ENCODE results near the gene TEX264. TPM values are rescaled to one million over a fixed set of nuclear protein-coding genes. Genes with fewer than 3 reads are reported as not detected.

The TEX264 gene
- total RNA-seq, 1 experiment from 2014 or later, result 21.4 TPM

DNA sequence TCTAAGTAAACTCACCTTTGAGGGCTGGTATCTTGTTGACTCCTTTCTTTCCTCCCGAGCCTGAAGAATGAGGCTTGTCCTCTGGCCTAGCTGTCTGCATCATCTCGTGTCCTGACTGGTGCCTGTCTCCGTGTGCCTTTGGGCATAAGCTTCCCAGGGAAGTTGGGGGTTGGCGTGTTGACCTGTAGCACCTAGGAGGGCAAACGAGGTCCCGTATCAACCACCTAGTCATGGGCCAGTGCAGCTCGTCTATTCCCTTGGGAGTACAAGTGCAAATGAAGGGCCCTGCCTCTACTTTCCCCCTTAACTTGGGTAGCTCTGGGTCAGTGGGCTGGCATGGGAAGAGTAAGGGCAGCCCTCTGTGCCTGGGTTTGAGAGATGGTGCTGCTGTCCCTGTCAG lies 8.7 kb downstream of the TEX264 start:
- Histone ChIP-seq H3K4me3 (ENCODE audit: low read depth, low read length, poor library complexity, severe bottlenecking) (no peak overlapping the region), H3K36me3 (ENCODE audit: insufficient read depth, low read length, poor library complexity, severe bottlenecking) (peaks cover under 1% of the 10 kb centered on the region), H3K27ac (ENCODE audit: low read depth, low read length, poor library complexity, severe bottlenecking) (no peak overlapping the region), H3K4me1 (ENCODE audit: insufficient read depth, low read length, poor library complexity, severe bottlenecking) (peaks cover 3% of the 10 kb centered on the region), H3K27me3 (replicated peaks; ENCODE audit: insufficient read depth, low read depth, low read length, poor library complexity) (no peaks in the 10 kb centered on the region), H3K9me3 (ENCODE audit: low read depth, low read length, poor library complexity, severe bottlenecking) (no peaks in the 10 kb centered on the region)
- TF ChIP-seq EZH2 (IDR thresholded peaks at IDR 0.05; ENCODE audit: borderline replicate concordance, low read depth, low read length, poor library complexity, severe bottlenecking), result no peak
- TF ChIP-seq, protein P1, sequence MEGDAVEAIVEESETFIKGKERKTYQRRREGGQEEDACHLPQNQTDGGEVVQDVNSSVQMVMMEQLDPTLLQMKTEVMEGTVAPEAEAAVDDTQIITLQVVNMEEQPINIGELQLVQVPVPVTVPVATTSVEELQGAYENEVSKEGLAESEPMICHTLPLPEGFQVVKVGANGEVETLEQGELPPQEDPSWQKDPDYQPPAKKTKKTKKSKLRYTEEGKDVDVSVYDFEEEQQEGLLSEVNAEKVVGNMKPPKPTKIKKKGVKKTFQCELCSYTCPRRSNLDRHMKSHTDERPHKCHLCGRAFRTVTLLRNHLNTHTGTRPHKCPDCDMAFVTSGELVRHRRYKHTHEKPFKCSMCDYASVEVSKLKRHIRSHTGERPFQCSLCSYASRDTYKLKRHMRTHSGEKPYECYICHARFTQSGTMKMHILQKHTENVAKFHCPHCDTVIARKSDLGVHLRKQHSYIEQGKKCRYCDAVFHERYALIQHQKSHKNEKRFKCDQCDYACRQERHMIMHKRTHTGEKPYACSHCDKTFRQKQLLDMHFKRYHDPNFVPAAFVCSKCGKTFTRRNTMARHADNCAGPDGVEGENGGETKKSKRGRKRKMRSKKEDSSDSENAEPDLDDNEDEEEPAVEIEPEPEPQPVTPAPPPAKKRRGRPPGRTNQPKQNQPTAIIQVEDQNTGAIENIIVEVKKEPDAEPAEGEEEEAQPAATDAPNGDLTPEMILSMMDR (conservative IDR thresholded peaks at IDR 0.05; ENCODE audit: low read depth, low read length), result no peak
- no TSS peak for BruUV-seq (replicated peaks)
- CTCF ChIA-PET, result no interaction called here
- POLR2A ChIA-PET (ENCODE audit: low non-redundant PET), result no interaction called here
- intact Hi-C loops (cut with micrococcal nuclease; ENCODE audit: unreplicated experiment), result loop anchor here (5.0 kb wide), 1 partner anchor 292 kb away; the partner anchor contains the start of gene MANF
- DNase-seq (ENCODE audit: low spot score), result no peak

DNA sequence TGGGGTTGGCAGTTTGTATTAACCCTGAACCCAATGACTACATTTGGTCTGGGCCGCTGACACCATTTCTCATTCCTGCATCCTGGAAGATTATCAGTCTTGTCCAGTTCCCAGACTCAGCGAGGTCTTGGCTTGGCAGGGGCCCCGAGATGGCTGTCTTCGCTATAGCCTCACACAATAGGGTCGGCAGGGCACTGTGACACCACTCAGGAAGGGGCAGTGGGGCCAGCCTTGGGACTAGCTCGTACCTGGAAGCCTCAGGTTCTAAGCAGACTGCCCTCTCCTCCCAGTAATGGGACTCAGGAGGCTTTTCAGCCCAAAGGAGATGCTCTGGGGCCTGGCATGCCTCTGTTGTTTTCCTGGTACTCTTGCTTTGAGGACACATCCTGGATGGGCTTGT lies 9.1 kb downstream of the TEX264 start:
- peaks cover 3% of the 10 kb centered on the region for H3K36me3 ChIP-seq (ENCODE audit: insufficient read depth, low read length, poor library complexity, severe bottlenecking)
- CTCF ChIA-PET, result no interaction called here
- no peak overlapping the region for H3K4me3 ChIP-seq (ENCODE audit: low read depth, low read length, poor library complexity, severe bottlenecking)
- POLR2A ChIA-PET (ENCODE audit: low non-redundant PET), result no interaction called here
- no peaks in the 10 kb centered on the region for H3K9me3 ChIP-seq (ENCODE audit: low read depth, low read length, poor library complexity, severe bottlenecking)
- no peak for TF ChIP-seq EZH2 (IDR thresholded peaks at IDR 0.05; ENCODE audit: borderline replicate concordance, low read depth, low read length, poor library complexity, severe bottlenecking)
- TF ChIP-seq, protein P1 (conservative IDR thresholded peaks at IDR 0.05; ENCODE audit: low read depth, low read length), result no peak
- no TSS peak for BruUV-seq (replicated peaks)
- no peak for DNase-seq (ENCODE audit: low spot score)
- peaks cover 3% of the 10 kb centered on the region for H3K4me1 ChIP-seq (ENCODE audit: insufficient read depth, low read length, poor library complexity, severe bottlenecking)
- no peaks in the 10 kb centered on the region for H3K27me3 ChIP-seq (replicated peaks; ENCODE audit: insufficient read depth, low read depth, low read length, poor library complexity)
- no peak overlapping the region for H3K27ac ChIP-seq (ENCODE audit: low read depth, low read length, poor library complexity, severe bottlenecking)
- intact Hi-C loops (cut with micrococcal nuclease; ENCODE audit: unreplicated experiment), result loop anchor here (5.0 kb wide), 1 partner anchor 293 kb away; the partner anchor contains the start of gene MANF

DNA sequence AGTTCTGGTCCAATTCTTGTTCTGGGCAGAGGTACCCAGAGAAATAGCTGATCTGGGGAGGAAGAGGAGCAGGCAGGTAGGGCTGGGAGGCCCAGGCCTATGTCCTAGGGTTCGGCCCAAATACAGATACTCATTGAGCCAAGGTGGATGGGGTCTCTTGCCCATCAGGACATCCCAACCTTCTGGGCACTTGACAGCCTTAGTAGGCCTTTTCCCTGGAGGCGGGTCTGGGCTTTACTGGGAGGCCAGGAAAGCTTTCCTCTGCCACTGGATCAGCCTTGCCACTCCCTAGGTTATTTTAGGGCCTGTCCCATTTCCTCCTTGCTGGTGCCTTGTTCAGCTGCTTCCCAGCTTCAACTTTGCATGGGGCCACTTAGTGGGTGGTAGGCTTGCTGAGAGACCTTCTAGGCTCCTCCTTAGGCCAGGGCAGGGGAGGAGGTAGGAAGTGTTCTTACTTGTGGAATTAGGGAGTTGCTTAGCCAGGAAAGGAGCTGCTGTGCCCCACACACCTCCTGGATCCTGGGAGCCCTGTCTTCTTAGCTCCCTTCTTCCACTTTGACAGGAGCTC lies 9.7 kb downstream of the TEX264 start:
- Histone ChIP-seq H3K27me3 (replicated peaks; ENCODE audit: insufficient read depth, low read depth, low read length, poor library complexity) (no peaks in the 10 kb centered on the region), H3K4me1 (ENCODE audit: insufficient read depth, low read length, poor library complexity, severe bottlenecking) (peaks cover 3% of the 10 kb centered on the region), H3K9me3 (ENCODE audit: low read depth, low read length, poor library complexity, severe bottlenecking) (no peaks in the 10 kb centered on the region), H3K36me3 (ENCODE audit: insufficient read depth, low read length, poor library complexity, severe bottlenecking) (peaks cover 3% of the 10 kb centered on the region), H3K27ac (ENCODE audit: low read depth, low read length, poor library complexity, severe bottlenecking) (no peak overlapping the region), H3K4me3 (ENCODE audit: low read depth, low read length, poor library complexity, severe bottlenecking) (no peak overlapping the region)
- no peak for TF ChIP-seq EZH2 (IDR thresholded peaks at IDR 0.05; ENCODE audit: borderline replicate concordance, low read depth, low read length, poor library complexity, severe bottlenecking)
- TF ChIP-seq, protein P1 (conservative IDR thresholded peaks at IDR 0.05; ENCODE audit: low read depth, low read length), result no peak
- BruUV-seq (replicated peaks), result no TSS peak
- no peak for DNase-seq (ENCODE audit: low spot score)
- intact Hi-C loops (cut with micrococcal nuclease; ENCODE audit: unreplicated experiment), result loop anchor here (5.0 kb wide), 1 partner anchor 293 kb away; the partner anchor contains the start of gene MANF
- ChIA-PET POLR2A (ENCODE audit: low non-redundant PET) (no interaction called here), CTCF (no interaction called here)

Data from A673 (cell line).